Tibial artery (tissue), 4 donors: ENCODE data around the gene KRT74.

ENCODE experiments used
- DNase-seq, 2 donors: peaks; one replicate each; pipeline ENCODE4 v3.0.0-alpha.2; 2019
- H3K27ac ChIP-seq, 2 donors: fragments of 200-600 bp; sonication (generic) in 1 of 2; 1 replicate in 1 of 2; 2 replicates in 1 of 2; pipeline ENCODE4 v1.5.1; 2018 to 2019; ENCODE audit warnings: mild to moderate bottlenecking in 1 of 2
- H3K27me3 ChIP-seq, 2 donors: fragments of 200-600 bp; sonication (generic) in 1 of 2; one replicate each; pipeline versions ENCODE4 v1.5.1 to v1.6.0; 2016 to 2019
- H3K36me3 ChIP-seq, 3 donors: fragments of 200-600 bp; sonication (generic) in 2 of 3; one replicate each; pipeline ENCODE4 v1.5.1; 2016 to 2019; ENCODE audit warnings: mild to moderate bottlenecking in 2 of 3
- H3K4me1 ChIP-seq, 4 donors: fragments of 200-600 bp; sonication (generic) in 2 of 4; 1 replicate in 3 of 4; 2 replicates in 1 of 4; pipeline ENCODE4 v1.5.1; 2016 to 2019
- H3K4me3 ChIP-seq, 2 donors: fragments of 200-600 bp; sonication (generic) in 1 of 2; 1 replicate in 1 of 2; 2 replicates in 1 of 2; pipeline ENCODE4 v1.5.1; 2018 to 2019; ENCODE audit warnings: mild to moderate bottlenecking in 2 of 2
- H3K9me3 ChIP-seq, 3 donors: fragments of 200-600 bp; sonication (generic) in 1 of 3; one replicate each; pipeline ENCODE4 v1.5.1; 2016 to 2019
- intact Hi-C: fragments of 100-400 bp; cut with DNase I; formaldehyde crosslinking; loops from one replicate; pipeline ENCODE4 v1.15.0; 2023; ENCODE audit warnings: low total_unique reads
- TF ChIP-seq, protein P1 (sequence below), 2 experiments: fragments of 200-600 bp in 1 of 2; fragments of 450-650 bp in 1 of 2; IDR thresholded peaks; one replicate each; pipeline ENCODE4 v1.5.1; 2017 to 2019; ENCODE audit warnings: antibody characterized with exemption in 2 of 2, mild to moderate bottlenecking in 1 of 2, moderate library complexity in 1 of 2

Gene KRT74

DNA sequence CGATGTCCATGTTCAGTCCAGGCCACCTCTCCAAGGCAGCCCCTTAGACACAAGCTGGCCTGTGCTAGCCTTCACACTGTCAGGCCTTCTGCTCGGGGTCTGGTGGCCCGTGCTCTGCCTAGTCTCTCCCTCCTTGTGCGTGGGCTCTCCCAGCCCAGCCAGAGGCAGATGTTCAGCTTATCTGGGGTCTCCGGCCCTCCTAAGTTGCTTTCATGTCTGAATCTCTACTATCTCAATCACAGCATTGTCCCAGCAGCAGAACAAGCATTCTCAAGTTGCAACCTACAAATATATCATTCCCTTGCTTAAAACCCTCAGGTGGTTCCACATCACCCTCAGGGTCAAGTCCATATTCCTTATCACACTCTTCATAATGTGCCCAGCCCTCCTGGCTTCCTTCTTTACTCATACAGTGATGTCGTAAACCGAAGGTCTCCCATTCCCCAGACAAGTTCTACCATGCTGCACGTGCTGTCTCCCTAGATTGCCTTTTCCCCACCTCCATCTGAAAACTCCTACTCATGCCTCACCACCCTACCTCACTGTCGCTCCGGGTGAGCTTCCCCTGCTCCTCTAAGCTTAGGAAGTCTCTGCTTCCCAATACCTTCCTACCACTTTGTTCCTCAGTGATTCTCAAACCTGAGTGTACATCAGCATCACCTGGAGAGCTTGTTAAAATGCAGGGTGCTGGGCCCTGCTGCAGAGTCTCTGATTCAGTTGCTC lies 43.2 kb upstream of the KRT74 start:
- H3K36me3 ChIP-seq: no peaks in the 10 kb centered on the region
- no peak overlapping the region for H3K4me3 ChIP-seq
- no peaks in the 10 kb centered on the region for H3K9me3 ChIP-seq
- peaks cover 0 to 27% of the 10 kb centered on the region in 2 donors for H3K27me3 ChIP-seq
- intact Hi-C loops: loop anchor here (10.0 kb wide), 1 partner anchor 228 kb away; the partner anchor contains the start of gene KRT78
- H3K27ac ChIP-seq: no peak overlapping the region
- DNase-seq: no peak
- TF ChIP-seq, protein P1, sequence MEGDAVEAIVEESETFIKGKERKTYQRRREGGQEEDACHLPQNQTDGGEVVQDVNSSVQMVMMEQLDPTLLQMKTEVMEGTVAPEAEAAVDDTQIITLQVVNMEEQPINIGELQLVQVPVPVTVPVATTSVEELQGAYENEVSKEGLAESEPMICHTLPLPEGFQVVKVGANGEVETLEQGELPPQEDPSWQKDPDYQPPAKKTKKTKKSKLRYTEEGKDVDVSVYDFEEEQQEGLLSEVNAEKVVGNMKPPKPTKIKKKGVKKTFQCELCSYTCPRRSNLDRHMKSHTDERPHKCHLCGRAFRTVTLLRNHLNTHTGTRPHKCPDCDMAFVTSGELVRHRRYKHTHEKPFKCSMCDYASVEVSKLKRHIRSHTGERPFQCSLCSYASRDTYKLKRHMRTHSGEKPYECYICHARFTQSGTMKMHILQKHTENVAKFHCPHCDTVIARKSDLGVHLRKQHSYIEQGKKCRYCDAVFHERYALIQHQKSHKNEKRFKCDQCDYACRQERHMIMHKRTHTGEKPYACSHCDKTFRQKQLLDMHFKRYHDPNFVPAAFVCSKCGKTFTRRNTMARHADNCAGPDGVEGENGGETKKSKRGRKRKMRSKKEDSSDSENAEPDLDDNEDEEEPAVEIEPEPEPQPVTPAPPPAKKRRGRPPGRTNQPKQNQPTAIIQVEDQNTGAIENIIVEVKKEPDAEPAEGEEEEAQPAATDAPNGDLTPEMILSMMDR (IDR thresholded peaks at IDR 0.05): no peak
- H3K4me1 ChIP-seq: no peaks in the 10 kb centered on the region

DNA sequence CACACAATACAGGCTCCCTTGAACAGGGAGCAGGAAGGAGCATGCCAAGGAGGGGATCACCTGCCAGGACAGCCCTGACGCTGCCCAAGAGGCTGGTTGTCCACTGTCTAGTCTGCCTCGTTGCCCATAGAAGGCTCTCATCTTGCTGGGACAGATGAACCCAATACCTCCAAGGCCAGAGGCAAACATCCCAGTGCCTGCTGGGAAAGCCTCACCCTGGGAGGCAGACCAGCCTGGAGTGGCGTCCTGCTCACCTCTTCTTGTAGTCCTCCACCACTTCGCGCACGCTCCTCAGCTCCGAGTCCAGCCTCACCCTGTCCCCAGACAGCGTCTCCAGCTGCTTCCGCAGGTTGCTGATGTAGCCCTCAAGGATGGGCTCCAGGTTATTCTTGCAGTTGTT lies 42.3 kb upstream of the KRT74 start:
- no peak for DNase-seq
- H3K4me1 ChIP-seq: no peaks in the 10 kb centered on the region
- H3K36me3 ChIP-seq: no peaks in the 10 kb centered on the region
- no peak overlapping the region for H3K27ac ChIP-seq
- peaks cover 0 to 34% of the 10 kb centered on the region in 2 donors for H3K27me3 ChIP-seq
- TF ChIP-seq, protein P1 (IDR thresholded peaks at IDR 0.05): no peak
- intact Hi-C loops: loop anchor here (10.0 kb wide), 1 partner anchor 229 kb away; the partner anchor contains the start of gene KRT78
- no peak overlapping the region for H3K4me3 ChIP-seq
- no peaks in the 10 kb centered on the region for H3K9me3 ChIP-seq

DNA sequence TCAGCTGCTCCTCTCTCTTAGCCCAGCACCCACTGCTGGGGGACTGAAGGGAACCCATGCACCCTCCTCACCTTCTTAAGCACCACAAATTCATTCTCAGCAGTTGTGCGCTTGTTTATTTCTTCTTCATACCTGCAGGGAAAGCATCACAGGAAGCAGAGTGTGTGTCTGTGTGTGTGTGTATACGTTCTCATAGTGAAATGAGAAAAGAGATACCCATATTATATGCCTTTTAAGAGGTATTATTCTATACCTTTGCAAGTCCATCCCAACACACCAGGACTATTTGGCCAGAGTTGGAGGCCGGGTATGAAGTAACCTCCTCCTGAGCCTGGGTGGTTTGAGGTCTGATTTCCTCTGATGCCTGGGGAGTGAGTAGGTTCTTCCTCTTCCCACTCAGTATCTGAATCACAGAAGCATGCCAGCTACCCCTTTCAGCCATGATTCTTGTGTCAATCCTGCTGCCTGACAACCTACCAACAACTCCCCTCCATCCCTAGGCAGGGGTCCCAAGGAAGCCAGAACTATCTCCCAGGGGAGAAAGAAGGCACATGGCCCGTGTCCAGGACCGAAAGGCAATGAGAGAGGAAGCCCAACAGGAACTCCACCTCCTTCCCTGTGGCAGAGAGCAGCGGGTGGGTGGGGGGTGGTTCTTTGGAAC lies 41.7 kb upstream of the KRT74 start:
- TF ChIP-seq, protein P1 (IDR thresholded peaks at IDR 0.05): no peak
- intact Hi-C loops: loop anchor here (10.0 kb wide), 1 partner anchor 229 kb away; the partner anchor contains the start of gene KRT78
- Histone ChIP-seq H3K36me3 (no peaks in the 10 kb centered on the region), H3K4me3 (no peak overlapping the region), H3K9me3 (no peaks in the 10 kb centered on the region), H3K27me3 (peaks cover 0 to 37% of the 10 kb centered on the region in 2 donors), H3K27ac (no peak overlapping the region), H3K4me1 (no peaks in the 10 kb centered on the region)
- no peak for DNase-seq

DNA sequence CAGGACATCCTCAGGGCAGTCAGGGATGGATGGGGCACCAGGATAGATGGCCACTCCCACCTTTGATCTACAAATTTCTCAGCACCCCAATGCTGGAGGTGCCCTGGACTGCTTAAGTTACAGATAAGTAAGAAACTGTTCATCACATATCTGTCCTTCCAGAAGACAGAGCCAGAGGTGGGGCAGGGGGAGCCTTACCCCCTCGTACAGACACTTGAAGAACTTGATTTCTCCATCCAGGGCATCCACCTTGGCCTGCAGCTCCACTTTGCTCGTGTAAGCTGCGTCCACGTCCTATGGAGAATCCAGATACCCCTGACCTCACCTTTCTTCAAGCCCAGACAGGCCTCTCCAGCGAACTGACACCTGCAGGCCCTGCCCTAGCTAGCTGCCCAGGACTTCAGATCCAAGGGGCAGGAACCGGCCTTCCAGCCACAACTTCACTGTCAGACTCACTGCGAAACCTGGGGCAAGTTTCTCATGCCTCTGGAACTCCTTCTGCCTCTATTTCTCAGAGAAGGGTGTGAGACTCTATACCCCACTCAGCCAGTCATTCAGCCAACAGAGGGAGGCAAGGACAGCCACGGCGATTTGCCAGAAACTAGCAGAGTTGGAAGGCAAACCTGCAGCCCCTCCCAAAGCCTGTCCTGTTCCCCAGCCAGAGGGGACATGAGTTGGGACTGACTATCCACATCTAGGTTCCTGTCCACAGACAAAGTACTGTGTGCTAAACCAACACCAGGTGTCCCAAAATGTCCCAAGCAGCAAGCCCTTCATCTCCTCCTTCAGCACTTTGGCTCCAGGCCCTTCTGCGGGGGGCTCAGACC lies 41.0 kb upstream of the KRT74 start:
- Histone ChIP-seq H3K4me3 (no peak overlapping the region), H3K36me3 (no peaks in the 10 kb centered on the region), H3K27me3 (peaks cover 0 to 38% of the 10 kb centered on the region in 2 donors), H3K4me1 (no peaks in the 10 kb centered on the region), H3K27ac (no peak overlapping the region), H3K9me3 (no peaks in the 10 kb centered on the region)
- no peak for DNase-seq
- TF ChIP-seq, protein P1 (IDR thresholded peaks at IDR 0.05): no peak
- intact Hi-C loops: loop anchor here (10.0 kb wide), 1 partner anchor 230 kb away; the partner anchor contains the start of gene KRT78

DNA sequence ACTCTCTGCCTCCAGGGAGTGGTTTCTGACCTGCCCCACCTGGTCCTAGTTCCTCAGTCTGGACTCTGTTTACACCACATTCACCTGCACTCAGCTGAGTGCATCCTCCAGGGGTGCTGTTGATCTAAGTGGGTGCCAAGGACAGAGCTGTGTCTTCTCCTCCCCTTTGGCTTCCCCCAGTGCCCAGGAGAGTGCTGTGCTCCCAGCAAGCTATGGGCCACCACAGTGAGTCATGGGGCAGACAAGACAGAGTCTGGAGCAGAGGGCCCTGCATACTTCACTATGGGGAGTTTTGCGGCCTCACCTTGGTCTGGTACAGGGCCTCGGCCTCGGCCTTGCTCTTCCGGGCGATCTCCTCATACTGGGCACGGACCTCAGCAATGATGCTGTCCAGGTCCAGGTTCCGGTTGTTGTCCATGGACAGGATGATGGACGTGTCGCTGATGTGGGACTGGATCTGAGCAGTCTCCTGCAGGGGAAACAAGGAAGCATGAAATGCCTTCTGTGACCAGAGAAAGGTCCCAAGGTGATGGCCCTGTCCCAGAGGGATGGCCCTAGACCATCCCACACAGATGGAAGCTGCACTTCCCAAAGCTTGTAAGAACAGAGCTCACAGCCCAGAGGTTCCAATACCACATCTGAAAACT lies 39.9 kb upstream of the KRT74 start:
- H3K27me3 ChIP-seq: peaks cover 0 to 47% of the 10 kb centered on the region in 2 donors
- H3K4me3 ChIP-seq: no peak overlapping the region
- H3K27ac ChIP-seq: no peak overlapping the region
- H3K36me3 ChIP-seq: no peaks in the 10 kb centered on the region
- intact Hi-C loops: loop anchor here (10.0 kb wide), 1 partner anchor 231 kb away; the partner anchor contains the start of gene KRT78
- no peak for DNase-seq
- TF ChIP-seq, protein P1 (IDR thresholded peaks at IDR 0.05): no peak
- no peaks in the 10 kb centered on the region for H3K9me3 ChIP-seq
- H3K4me1 ChIP-seq: no peaks in the 10 kb centered on the region
